ENCODE results near the gene GRK2.
A peak's percentile ranks its signal among the peaks of the same experiment; 100 is the strongest.
"Not testable (repeated sequence)": the region's sequence is repeated elsewhere in the genome, so short reads cannot be mapped to it uniquely, and the experiment has no call there.

Gene GRK2

GRCh38 chr11:67266449-67267187, at the start of gene GRK2:
TSS of gene GRK2 (plus strand) at chr11:67266473. CDS start at chr11:67266700, 227 bp downstream.
- DNase-seq = no peak

GRCh38 chr11:67227726-67228125, 38.5 kb upstream of the GRK2 start:
- DNase-seq = no peak

GRCh38 chr11:67230406-67230805, 35.9 kb upstream of the GRK2 start:
- DNase-seq = no peak

DNA sequence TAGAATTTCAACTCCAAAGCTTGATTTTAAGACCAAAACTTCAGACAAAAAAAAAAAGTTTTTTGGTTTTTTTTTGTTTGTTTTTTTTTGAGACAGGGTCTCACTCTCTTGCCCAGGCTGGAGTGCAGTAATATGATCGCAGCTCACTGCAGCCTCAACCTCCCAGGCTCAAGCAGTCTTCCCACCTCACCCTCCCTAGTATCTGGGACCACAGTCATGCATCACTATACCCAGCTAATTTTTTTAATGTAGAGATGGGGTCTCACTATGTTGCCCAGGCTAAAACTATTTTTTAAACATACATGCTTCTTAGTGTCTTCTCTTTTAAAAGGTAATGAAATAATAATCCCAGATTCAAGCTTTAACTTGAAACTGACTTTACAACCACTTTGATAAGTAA, 35.4 kb upstream of the GRK2 start:
- no peak for DNase-seq

DNA sequence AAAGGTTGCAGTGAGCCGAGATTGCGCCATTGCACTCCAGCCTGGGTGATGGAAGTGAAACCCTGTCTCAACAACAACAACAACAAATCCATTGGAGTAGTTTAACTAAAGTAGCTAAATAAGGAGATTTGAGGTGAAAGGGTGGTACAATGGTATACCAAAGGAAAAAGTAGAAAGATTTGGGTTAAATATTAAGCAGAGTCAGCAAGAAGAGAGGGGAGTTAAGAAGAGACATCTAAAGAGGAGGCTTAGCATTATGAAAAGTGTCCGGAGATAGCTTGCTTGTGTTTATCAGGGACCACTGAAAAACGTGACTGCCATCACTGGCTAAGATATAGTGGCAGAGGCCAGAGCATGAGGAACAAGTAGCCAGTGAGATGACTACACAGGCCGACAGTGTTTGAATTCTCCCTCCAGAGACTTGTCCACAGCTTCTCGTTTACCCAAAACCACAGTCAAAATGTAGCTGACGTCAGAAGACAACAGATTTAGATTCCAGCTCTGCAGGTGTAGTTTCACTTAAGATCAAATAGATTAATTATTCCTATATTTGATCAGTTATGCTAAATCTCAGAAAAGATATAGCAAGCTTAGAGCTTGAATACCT, 32.6 kb upstream of the GRK2 start:
- DNase-seq = no peak

- not testable (repeated sequence) for DNase-seq
Observed at GRCh38 chr11:67234571-67234970, 31.7 kb upstream of the GRK2 start.

- DNase-seq = no peak
Observed at GRCh38 chr11:67237574-67237973, 28.7 kb upstream of the GRK2 start.

- DNase-seq = no peak
Observed at GRCh38 chr11:67238894-67239782, 27.1 kb upstream of the GRK2 start.

- peak; percentile 99 for DNase-seq
Observed at GRCh38 chr11:67239783-67240575, 26.3 kb upstream of the GRK2 start.

GRCh38 chr11:67240576-67241389, 25.5 kb upstream of the GRK2 start:
- peak; percentile 74 for DNase-seq

- DNase-seq = no peak
Observed at GRCh38 chr11:67242548-67242947, 23.7 kb upstream of the GRK2 start.

DNA sequence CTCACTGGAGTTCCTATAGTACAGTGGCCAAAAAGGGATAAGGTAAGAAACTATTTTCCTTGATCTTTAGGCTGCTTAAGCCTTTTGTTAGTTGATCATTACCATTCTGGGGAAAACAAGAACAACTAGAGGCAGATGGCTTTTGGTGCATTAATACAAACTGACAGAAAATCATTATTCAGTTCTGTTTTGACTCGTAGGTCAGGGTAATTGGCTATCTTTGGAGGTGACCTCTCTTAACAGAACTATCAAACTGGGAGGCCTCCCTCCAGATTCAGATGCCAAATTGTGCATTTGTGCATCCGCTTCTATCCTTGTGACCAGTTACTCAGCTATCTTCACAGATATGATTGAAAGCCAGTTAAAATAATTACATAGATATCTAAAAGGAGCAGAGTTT, 23.2 kb upstream of the GRK2 start:
- DNase-seq = no peak

- DNase-seq = no peak
Observed at GRCh38 chr11:67245046-67245445, 21.2 kb upstream of the GRK2 start.

DNA sequence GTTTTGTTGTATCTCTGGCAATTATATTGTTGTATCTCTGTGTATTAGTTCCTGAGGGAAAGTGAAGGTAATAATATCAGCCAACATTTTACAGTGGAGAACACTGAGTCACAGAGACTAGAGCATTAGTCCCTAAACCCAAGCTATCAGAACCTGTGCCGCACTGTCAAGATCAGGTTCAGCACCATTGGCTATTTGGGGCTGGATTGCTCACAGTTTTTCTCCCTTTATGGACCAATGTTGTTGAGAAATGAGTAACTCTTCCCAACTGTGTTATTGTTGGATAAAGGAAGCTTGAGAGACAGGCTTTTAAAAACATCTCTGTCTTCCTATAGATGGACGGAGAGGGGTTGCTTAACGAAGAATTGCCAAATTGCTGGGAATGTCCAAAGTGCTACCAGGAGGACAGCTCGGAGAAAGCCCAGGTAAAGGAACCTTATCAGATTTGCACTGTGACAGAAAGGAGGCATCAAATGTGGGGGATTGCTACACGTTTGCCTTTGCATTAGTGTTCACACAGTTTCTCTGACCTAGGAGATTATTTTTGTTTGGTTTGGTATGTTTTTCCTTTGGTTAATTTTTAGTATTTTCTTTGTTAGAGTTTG, 18.2 kb upstream of the GRK2 start:
- no peak for DNase-seq

- no peak for DNase-seq
Observed at GRCh38 chr11:67248653-67249052, 17.6 kb upstream of the GRK2 start.

DNA sequence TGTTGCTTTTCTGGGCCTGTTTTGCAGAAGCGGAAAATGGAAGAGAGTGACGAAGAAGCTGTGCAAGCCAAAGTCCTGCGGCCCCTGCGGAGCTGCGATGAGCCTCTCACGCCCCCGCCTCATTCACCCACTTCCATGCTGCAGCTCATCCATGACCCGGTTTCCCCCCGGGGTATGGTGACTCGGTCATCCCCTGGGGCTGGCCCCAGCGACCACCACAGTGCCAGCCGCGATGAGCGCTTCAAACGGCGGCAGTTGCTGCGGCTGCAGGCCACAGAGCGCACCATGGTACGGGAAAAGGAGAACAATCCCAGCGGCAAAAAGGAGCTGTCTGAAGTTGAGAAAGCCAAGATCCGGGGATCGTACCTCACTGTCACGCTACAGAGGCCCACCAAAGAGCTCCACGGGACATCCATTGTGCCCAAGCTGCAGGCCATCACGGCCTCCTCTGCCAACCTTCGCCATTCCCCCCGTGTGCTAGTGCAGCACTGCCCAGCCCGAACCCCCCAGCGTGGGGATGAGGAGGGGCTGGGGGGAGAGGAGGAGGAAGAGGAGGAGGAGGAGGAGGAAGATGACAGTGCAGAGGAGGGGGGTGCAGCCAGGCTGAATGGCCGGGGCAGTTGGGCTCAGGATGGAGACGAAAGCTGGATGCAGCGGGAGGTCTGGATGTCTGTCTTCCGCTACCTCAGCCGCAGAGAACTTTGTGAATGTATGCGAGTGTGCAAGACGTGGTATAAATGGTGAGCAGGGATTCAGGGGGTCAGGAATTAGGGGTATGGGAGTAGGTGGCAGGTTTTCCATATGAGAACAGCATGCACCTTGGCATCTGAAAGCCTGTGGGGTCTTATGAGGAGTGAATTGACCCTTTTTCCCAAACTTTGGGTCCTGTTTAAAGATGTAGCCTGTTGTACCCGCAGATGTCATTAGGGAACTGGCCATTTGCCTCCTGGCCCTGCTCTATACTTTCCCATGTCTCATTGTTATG, 15.9 kb upstream of the GRK2 start:
- no peak for DNase-seq

GRCh38 chr11:67251841-67252240, 14.4 kb upstream of the GRK2 start:
- no peak for DNase-seq

DNA sequence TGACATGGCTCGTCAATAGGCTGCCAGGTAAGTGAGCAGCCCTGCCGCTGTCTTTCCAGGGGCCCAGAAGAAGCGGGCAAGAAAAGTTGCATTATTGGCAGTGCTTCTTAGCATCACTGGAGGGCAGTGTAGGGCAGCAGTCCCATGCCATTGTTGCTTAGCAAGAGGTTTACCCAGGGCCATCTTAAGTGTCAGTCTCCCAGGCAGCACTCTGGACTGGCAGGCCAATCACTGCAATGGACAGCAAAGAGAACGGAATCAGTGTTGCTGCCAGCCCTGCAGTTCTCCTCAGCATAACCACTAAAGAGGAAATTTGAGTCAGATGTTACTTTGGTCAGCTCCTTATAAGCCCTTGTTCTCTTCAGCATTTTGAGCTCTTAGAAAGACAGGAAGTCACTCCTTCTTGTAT, 13.4 kb upstream of the GRK2 start:
- no peak for DNase-seq

DNA sequence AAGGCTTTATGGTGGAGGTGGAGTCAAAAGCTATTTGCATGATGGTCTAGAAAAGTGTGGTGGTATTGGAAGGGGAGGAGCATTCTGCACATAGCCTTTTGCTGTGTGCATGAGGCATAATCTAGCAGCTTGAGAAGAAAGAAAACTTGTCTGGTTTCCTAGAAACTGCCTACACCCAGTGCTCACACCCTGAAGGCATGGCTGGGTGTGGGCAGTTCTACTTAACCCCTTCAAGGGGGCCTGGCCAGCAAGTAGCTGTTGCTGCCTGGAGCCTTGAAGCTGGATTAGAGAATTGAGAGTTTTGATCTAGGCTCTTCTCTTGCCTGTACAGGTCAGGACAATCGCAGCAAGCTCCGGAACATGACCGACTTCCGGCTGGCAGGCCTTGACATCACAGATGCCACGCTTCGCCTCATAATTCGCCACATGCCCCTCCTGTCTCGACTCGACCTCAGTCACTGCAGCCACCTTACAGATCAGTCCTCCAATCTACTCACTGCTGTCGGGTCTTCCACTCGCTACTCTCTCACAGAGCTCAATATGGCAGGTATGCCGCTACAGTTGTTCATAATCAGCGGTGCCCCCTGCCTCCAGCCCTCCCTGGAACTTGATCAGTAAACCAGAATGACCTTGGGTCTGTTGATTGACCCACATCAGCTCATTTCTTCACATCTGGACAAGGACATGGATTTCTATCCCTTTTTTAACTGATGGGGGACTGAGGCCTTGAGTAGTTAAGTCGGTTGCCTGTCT, 12.2 kb upstream of the GRK2 start:
- no peak for DNase-seq

Measured in right hindlimb (tissue), 1 donor.